HFFc6 (cell line): Measurements from ENCODE around the gene COL19A1. TPM values are rescaled to one million over a fixed set of nuclear protein-coding genes. Genes with fewer than 3 reads are reported as not detected.

Source experiments
- DNase-seq: peaks from one replicate; pipeline ENCODE4 v3.0.0-alpha.2; 2018
- H3K27ac Mint-ChIP-seq: 2 replicates; pipeline ENCODE4 v1.8.0; 2020; ENCODE audit warnings: mild to moderate bottlenecking, mixed read lengths
- H3K27me3 Mint-ChIP-seq: 2 replicates; pipeline ENCODE4 v1.8.0; 2021; ENCODE audit warnings: mild to moderate bottlenecking, moderate library complexity, mixed read lengths; ENCODE audit not compliant: insufficient read depth
- H3K36me3 Mint-ChIP-seq: 2 replicates; pipeline ENCODE4 v1.8.0; 2021; ENCODE audit warnings: low read depth, mixed read lengths
- H3K4me1 Mint-ChIP-seq: 2 replicates; pipeline ENCODE4 v1.8.0; 2020; ENCODE audit warnings: low read depth, mixed read lengths
- H3K4me3 Mint-ChIP-seq: 2 replicates; pipeline ENCODE4 v1.8.0; 2020; ENCODE audit warnings: mild to moderate bottlenecking, moderate library complexity, mixed read lengths
- H3K9me3 Mint-ChIP-seq: 2 replicates; pipeline ENCODE4 v1.8.0; 2020; ENCODE audit warnings: mild to moderate bottlenecking, mixed read lengths
- CTCF ChIP-seq: fragments of 200-600 bp; sonication (generic); IDR thresholded peaks from 2 replicates; pipeline ENCODE4 v1.5.0; 2021; ENCODE audit warnings: antibody characterized with exemption, mild to moderate bottlenecking
- total RNA-seq, 6 experiments: library from RNA; stranded (reverse); fragmentation: NEBNext Ultra II Directional; extraction: Animal tissue kit (Norgen Biotek cat#: 25700); gene quantifications; 2 replicates in 1 of 6; 3 replicates in 5 of 6; pipeline ENCODE4 v1.2.3, GENCODE V29; 2021

Gene COL19A1
- total RNA-seq, 6 experiments from 2014 or later = not detected

- Mint-ChIP-seq H3K4me1 (no peaks in the 10 kb centered on the region), H3K9me3 (peaks cover 19% of the 10 kb centered on the region), H3K36me3 (no peaks in the 10 kb centered on the region), H3K4me3 (no peak overlapping the region), H3K27ac (no peak overlapping the region), H3K27me3 (no peaks in the 10 kb centered on the region)
- no peak for TF ChIP-seq CTCF
- no peak for DNase-seq
These were observed 76.1 kb downstream of the COL19A1 start for GRCh38 chr6:69942485-69942884.

GRCh38 chr6:69945192-69945591 is 78.8 kb downstream of the COL19A1 start:
- no peaks in the 10 kb centered on the region for H3K27me3 Mint-ChIP-seq
- DNase-seq = no peak
- H3K27ac Mint-ChIP-seq = no peak overlapping the region
- H3K4me3 Mint-ChIP-seq = no peak overlapping the region
- no peaks in the 10 kb centered on the region for H3K4me1 Mint-ChIP-seq
- no peaks in the 10 kb centered on the region for H3K36me3 Mint-ChIP-seq
- peaks cover 10% of the 10 kb centered on the region for H3K9me3 Mint-ChIP-seq
- no peak for TF ChIP-seq CTCF

GRCh38 chr6:69948479-69949114 is 82.2 kb downstream of the COL19A1 start:
- no peak for DNase-seq
- Mint-ChIP-seq H3K27me3 (no peaks in the 10 kb centered on the region), H3K36me3 (no peaks in the 10 kb centered on the region), H3K9me3 (no peaks in the 10 kb centered on the region; the same call in none of the 2 replicates), H3K4me3 (no peak overlapping the region), H3K4me1 (no peaks in the 10 kb centered on the region), H3K27ac (no peak overlapping the region)
- TF ChIP-seq CTCF = no peak

GRCh38 chr6:69953491-69953890 is 87.1 kb downstream of the COL19A1 start:
- Mint-ChIP-seq H3K27me3 (no peaks in the 10 kb centered on the region), H3K4me3 (no peak overlapping the region), H3K4me1 (no peaks in the 10 kb centered on the region), H3K9me3 (0 out of 2 replicates have a peak, but pooled peaks cover 4% of the 10 kb centered on the region), H3K27ac (no peak overlapping the region), H3K36me3 (no peaks in the 10 kb centered on the region)
- no peak for DNase-seq
- TF ChIP-seq CTCF = no peak

- no peak overlapping the region for H3K27ac Mint-ChIP-seq
- no peaks in the 10 kb centered on the region for H3K4me1 Mint-ChIP-seq
- TF ChIP-seq CTCF = no peak
- 0 out of 2 replicates have a peak, but pooled peaks cover 4% of the 10 kb centered on the region for H3K9me3 Mint-ChIP-seq
- no peak overlapping the region for H3K4me3 Mint-ChIP-seq
- H3K27me3 Mint-ChIP-seq = no peaks in the 10 kb centered on the region
- H3K36me3 Mint-ChIP-seq = no peaks in the 10 kb centered on the region
- DNase-seq = no peak
These were observed 88.4 kb downstream of the COL19A1 start for GRCh38 chr6:69954733-69955132.
